Endothelial cell of umbilical vein (primary cell): Measurements from ENCODE around the gene RAD50.

Experiments
- EZH2 ChIP-seq: IDR thresholded peaks from 2 replicates; pipeline ENCODE4 v1.6.1; 2012; ENCODE audit warnings: borderline replicate concordance, low read depth, mild to moderate bottlenecking, moderate library complexity, low read length, inconsistent platforms; ENCODE audit not compliant: severe bottlenecking
- FOS ChIP-seq: IDR thresholded peaks from 2 replicates; pipeline ENCODE4 v1.6.1; 2011; ENCODE audit warnings: mild to moderate bottlenecking, low read length, moderate library complexity, borderline replicate concordance; ENCODE audit not compliant: insufficient read depth
- POLR2A ChIP-seq: IDR thresholded peaks from 2 replicates; pipeline ENCODE4 v1.6.1; 2012; ENCODE audit warnings: low read depth, mild to moderate bottlenecking, control low read depth, low read length
- POLR2AphosphoS5 ChIP-seq: IDR thresholded peaks from 2 replicates; pipeline ENCODE4 v1.6.1; 2012; ENCODE audit warnings: low read depth, mild to moderate bottlenecking, control low read depth, low read length, moderate library complexity; ENCODE audit not compliant: insufficient read depth
- TF ChIP-seq, protein P1 (sequence below), 2 donors: IDR thresholded peaks; 1 replicate in 1 of 2; 2 replicates in 1 of 2; pipeline ENCODE4 v1.5.1; 2011; ENCODE audit warnings: low read length in 2 of 2, mild to moderate bottlenecking in 2 of 2, moderate library complexity in 2 of 2, control low read depth in 1 of 2, inconsistent platforms in 1 of 2, low read depth in 1 of 2; ENCODE audit not compliant: insufficient read depth in 1 of 2; ENCODE audit errors: extremely low read depth in 1 of 2

DNA sequence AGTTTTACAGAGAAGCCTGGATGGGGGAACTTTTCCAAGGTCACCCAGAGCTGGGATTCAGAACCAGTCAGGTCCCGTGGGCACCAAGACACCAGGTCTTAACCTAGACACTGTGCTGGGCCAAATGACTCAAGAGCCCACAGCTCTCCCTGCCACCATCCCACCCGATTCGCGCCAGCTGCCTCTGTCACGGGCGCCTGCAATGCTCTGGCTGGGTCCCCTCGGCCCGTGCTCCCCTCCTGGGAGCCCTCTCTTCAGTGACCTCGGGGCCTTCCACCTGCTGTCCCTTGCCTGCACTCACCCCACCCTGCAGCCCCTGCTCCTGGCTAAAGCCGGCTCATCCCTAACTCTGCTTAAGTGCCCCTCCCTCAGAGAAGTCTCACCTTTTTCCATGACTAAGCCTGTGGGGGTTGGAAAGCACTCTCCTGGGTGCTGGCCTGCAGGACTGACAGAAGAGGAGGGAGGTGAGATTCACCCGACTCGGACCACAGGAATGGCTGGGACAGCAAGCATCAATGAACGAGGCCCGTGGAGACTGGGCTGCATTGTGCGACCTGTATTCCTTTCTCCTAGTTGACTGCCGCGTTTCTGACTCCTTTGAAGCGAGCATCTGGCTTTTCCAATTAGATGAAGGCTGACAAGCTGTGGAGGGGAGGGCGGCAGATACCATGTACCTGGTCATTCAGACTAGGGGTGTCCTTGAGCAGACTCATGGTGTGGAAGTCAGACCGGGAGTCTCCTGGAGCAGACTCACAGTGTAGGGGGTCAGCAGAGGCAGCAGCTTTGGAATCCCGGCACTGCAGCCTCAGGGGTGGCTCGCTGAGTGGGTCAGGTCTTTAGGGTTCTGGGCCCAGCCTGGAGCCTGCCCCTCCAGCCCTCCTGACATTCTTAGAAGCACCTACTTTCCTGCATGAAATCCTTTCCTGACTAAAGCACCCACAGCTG lies 111.3 kb downstream of the RAD50 start:
- TF ChIP-seq, protein P1, sequence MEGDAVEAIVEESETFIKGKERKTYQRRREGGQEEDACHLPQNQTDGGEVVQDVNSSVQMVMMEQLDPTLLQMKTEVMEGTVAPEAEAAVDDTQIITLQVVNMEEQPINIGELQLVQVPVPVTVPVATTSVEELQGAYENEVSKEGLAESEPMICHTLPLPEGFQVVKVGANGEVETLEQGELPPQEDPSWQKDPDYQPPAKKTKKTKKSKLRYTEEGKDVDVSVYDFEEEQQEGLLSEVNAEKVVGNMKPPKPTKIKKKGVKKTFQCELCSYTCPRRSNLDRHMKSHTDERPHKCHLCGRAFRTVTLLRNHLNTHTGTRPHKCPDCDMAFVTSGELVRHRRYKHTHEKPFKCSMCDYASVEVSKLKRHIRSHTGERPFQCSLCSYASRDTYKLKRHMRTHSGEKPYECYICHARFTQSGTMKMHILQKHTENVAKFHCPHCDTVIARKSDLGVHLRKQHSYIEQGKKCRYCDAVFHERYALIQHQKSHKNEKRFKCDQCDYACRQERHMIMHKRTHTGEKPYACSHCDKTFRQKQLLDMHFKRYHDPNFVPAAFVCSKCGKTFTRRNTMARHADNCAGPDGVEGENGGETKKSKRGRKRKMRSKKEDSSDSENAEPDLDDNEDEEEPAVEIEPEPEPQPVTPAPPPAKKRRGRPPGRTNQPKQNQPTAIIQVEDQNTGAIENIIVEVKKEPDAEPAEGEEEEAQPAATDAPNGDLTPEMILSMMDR (IDR thresholded peaks at IDR 0.05; ENCODE audit: extremely low read depth in 1 of 2, insufficient read depth in 1 of 2, low read depth in 1 of 2, low read length in 2 of 2), result no peak
- TF ChIP-seq POLR2AphosphoS5, result no peak
- TF ChIP-seq FOS, result no peak
- no peak for TF ChIP-seq POLR2A
- no peak for TF ChIP-seq EZH2
